OCI-LY3 (cell line): Measurements from ENCODE around the gene RTN4RL2.

Experiments used
- H2AFZ ChIP-seq: fragments of 200-600, 300-600 bp; shearing (Covaris generic); 2 replicates; pipeline ENCODE4 v1.6.0; 2014; ENCODE audit warnings: antibody characterized with exemption, low read depth, low read length
- H3K27ac ChIP-seq: fragments of 200-600, 300-600 bp; sonication (generic); 2 replicates; pipeline ENCODE4 v1.5.1; 2014; ENCODE audit warnings: mild to moderate bottlenecking, low read length, moderate library complexity, mixed read lengths
- H3K27me3 ChIP-seq: fragments of 200-600, 300-600 bp; sonication (generic); 2 replicates; pipeline ENCODE4 v1.6.1; 2014; ENCODE audit warnings: low read depth, low read length, mixed read lengths
- H3K36me3 ChIP-seq: fragments of 200-600, 300-600 bp; sonication (generic); replicated peaks from 2 replicates; pipeline ENCODE3; 2014; ENCODE audit warnings: low read depth, low read length, mixed read lengths
- H3K4me1 ChIP-seq: fragments of 300-600, 200-600 bp; sonication (generic); 2 replicates; pipeline ENCODE4 v1.6.1; 2014; ENCODE audit warnings: low read length, mixed read lengths
- H3K4me2 ChIP-seq: fragments of 200-600, 300-600 bp; sonication (generic); 2 replicates; pipeline ENCODE4 v1.6.1; 2014; ENCODE audit warnings: low read length, mixed read lengths
- H3K4me3 ChIP-seq: fragments of 300-600, 200-600 bp; sonication (generic); 2 replicates; pipeline ENCODE4 v1.5.1; 2014; ENCODE audit warnings: antibody characterized with exemption, mild to moderate bottlenecking, low read length, moderate library complexity
- H3K79me2 ChIP-seq: fragments of 300-600, 200-600 bp; shearing (Covaris generic); 2 replicates; pipeline ENCODE4 v1.6.1; 2014; ENCODE audit warnings: mild to moderate bottlenecking, low read length, mixed read lengths
- H3K9ac ChIP-seq: fragments of 300-600, 200-600 bp; shearing (Covaris generic); 2 replicates; pipeline ENCODE4 v1.6.0; 2014; ENCODE audit warnings: mild to moderate bottlenecking, low read length, moderate library complexity
- H3K9me3 ChIP-seq: fragments of 200-600, 300-600 bp; shearing (Covaris generic); 2 replicates; pipeline ENCODE4 v1.6.1; 2014; ENCODE audit warnings: low read length, mixed read lengths; ENCODE audit not compliant: insufficient read depth
- H4K20me1 ChIP-seq: fragments of 200-600, 300-600 bp; sonication (generic); 2 replicates; pipeline ENCODE4 v1.6.1; 2016; ENCODE audit warnings: low read length, mixed read lengths; ENCODE audit not compliant: insufficient read depth
- CTCF ChIP-seq: fragments of 200-600, 300-600 bp; sonication (generic); IDR thresholded peaks from 2 replicates; pipeline ENCODE4 v1.5.1; 2014; ENCODE audit warnings: antibody characterized with exemption, low read length, low read depth
- EZH2phosphoT487 ChIP-seq: fragments of 200-600 bp; shearing (Covaris generic); IDR thresholded peaks from 2 replicates; pipeline ENCODE4 v1.6.1; 2018; ENCODE audit warnings: antibody characterized with exemption, mixed run types, low read depth

Gene RTN4RL2

GRCh38 chr11:57468276-57468675 is 7.9 kb downstream of the RTN4RL2 start:
- Histone ChIP-seq H3K4me1 (no peaks in the 10 kb centered on the region), H3K27ac (no peak overlapping the region), H3K9me3 (no peaks in the 10 kb centered on the region), H2AFZ (no peak overlapping the region), H3K36me3 (no peaks in the 10 kb centered on the region), H3K4me2 (no peak overlapping the region), H3K27me3 (no peaks in the 10 kb centered on the region), H4K20me1 (no peaks in the 10 kb centered on the region), H3K4me3 (no peak overlapping the region), H3K9ac (no peak overlapping the region), H3K79me2 (no peaks in the 10 kb centered on the region)
- no peak for TF ChIP-seq CTCF
- no peak for TF ChIP-seq EZH2phosphoT487

- no peak overlapping the region for H2AFZ ChIP-seq
- no peak overlapping the region for H3K9ac ChIP-seq
- no peaks in the 10 kb centered on the region for H3K27me3 ChIP-seq
- H3K36me3 ChIP-seq, result no peaks in the 10 kb centered on the region
- peaks cover under 1% of the 10 kb centered on the region; the same call in 1 of the 2 replicates for H3K4me1 ChIP-seq
- no peak overlapping the region for H3K4me3 ChIP-seq
- H3K79me2 ChIP-seq, result no peaks in the 10 kb centered on the region
- TF ChIP-seq CTCF, result no peak
- no peak for TF ChIP-seq EZH2phosphoT487
- no peaks in the 10 kb centered on the region for H3K9me3 ChIP-seq
- no peak overlapping the region for H3K27ac ChIP-seq
- H4K20me1 ChIP-seq, result no peaks in the 10 kb centered on the region
- no peak overlapping the region for H3K4me2 ChIP-seq
Measured at GRCh38 chr11:57469268-57469667, 8.9 kb downstream of the RTN4RL2 start.

GRCh38 chr11:57471496-57471895 is 11.2 kb downstream of the RTN4RL2 start:
- Histone ChIP-seq H3K9ac (no peak overlapping the region), H3K4me1 (peaks cover 21% of the 10 kb centered on the region), H3K36me3 (no peaks in the 10 kb centered on the region), H3K9me3 (no peaks in the 10 kb centered on the region), H3K4me2 (no peak overlapping the region), H4K20me1 (no peaks in the 10 kb centered on the region; the same call in 1 of the 2 replicates), H3K79me2 (no peaks in the 10 kb centered on the region; the same call in 1 of the 2 replicates), H3K4me3 (no peak overlapping the region), H3K27me3 (no peaks in the 10 kb centered on the region), H3K27ac (no peak overlapping the region), H2AFZ (no peak overlapping the region)
- no peak for TF ChIP-seq CTCF

- Histone ChIP-seq H3K27ac (no peak overlapping the region), H3K9me3 (no peaks in the 10 kb centered on the region), H3K4me2 (no peak overlapping the region), H3K27me3 (no peaks in the 10 kb centered on the region), H3K4me1 (peaks cover 35% of the 10 kb centered on the region), H3K9ac (no peak overlapping the region), H3K4me3 (no peak overlapping the region), H3K36me3 (no peaks in the 10 kb centered on the region), H4K20me1 (no peaks in the 10 kb centered on the region; the same call in 1 of the 2 replicates), H2AFZ (no peak overlapping the region), H3K79me2 (no peaks in the 10 kb centered on the region; the same call in 1 of the 2 replicates)
- TF ChIP-seq EZH2phosphoT487, result no peak
- no peak for TF ChIP-seq CTCF
Measured at GRCh38 chr11:57473285-57473841, 13.0 kb downstream of the RTN4RL2 start.
